Activated T-helper 1 cell treated with anti-CD3 and anti-CD28 coated beads, Interleukin-2, amount 50 U/mL, for 16 hours (primary cell): ENCODE measurements around the gene TRPV4.

Source experiments
- DNase-seq, 2 donors: peaks; one replicate each; pipeline ENCODE4 v3.0.0-alpha.2; 2020; ENCODE audit warnings: low read depth in 1 of 2, low spot score in 1 of 2

Gene TRPV4

DNA sequence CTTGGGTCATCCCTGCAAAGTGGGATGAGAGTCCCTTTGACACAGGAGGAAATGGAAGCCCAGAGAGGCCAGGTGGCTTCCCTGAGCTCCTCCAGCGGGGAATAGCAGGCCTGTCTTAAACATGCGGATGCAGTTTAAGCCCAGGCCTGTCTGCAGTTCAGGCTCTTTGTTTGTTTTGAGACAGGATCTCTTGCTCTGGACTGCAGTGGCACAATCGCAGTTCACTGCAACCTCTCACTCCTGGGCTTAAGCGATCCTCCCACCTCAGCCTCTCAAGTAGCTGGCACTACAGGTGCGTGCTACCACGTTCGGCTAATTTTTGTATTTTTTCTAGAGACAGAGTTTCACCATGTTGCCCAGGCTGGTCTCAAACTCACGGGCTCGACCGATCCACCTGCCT is 3.5 kb downstream of the TRPV4 start:
- DNase-seq, result no peak

DNA sequence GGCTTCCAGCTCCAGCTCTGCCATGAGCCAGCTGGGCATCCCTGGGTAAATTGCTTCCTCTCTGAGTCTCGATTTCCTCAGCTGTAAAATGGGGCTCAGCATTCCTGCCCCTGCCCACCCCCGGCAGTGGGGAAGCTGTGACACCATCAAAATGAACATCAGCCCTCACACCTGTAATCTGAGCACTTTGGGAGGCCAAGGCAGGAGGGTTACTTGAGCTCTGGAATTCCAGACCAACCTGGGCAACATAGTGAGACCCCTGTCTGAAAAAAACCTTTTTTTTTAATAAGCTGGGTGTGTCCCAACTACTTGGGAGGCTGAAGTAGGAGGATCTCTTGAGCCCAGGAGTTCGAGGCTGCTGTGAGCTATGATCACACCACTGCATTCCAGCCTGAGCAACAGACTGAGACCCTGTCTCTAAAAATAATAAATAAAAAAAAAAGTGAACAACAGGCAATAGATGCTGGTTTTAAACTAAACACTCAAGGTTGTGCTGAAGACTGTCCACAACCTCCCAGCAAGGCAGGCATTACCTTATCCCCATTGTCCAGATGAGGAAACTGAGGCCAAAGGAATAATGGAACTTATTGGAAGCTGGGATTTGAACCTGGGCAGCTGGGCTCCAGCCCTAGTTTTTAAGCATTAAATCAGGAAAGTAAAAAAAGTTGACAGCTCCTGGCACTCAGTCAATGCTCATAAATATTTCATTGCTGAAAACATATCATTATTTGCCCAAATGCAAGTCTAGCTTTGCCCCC is 4.3 kb downstream of the TRPV4 start:
- DNase-seq, result no peak

DNA sequence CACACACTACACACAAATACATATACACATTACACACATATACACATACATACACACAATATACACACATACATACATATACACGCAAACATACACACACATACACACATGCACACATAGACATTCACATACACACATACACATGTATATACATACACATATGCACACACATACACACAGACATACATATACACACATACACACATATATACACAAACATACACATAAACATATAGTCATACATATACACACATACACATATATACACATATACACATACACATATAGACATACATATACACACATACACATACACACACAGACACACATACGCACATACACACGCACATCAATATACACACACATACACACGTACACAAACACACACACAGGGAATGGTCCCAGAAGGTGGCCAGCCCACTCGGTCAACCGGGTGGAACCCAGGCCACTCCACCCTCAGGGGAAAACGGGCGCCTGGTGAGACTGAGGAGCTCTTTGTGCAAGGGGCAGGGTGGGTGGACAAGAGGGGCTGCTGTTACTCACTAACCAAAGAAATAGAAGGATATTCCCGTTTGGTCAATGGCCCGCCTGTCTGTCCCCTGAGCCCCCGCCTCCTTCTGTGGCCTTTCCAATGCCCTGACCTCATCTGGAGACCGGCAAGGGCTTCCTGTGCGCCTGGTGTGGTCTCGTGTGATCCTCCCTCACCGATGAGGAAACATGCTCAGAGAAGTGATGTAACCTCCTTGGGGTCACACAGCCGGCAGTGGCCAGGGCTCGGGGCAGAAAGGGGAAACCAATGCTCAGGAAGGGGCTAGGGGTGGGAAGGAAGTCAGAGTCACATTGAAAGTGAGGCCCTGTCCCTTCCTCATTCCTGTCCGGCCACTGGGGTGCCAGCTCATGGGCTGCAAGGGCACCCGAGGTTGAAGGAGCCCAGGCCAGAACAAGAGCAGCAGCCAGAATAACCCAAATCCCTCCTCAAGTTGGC is 5.3 kb downstream of the TRPV4 start:
- DNase-seq, result no peak

DNA sequence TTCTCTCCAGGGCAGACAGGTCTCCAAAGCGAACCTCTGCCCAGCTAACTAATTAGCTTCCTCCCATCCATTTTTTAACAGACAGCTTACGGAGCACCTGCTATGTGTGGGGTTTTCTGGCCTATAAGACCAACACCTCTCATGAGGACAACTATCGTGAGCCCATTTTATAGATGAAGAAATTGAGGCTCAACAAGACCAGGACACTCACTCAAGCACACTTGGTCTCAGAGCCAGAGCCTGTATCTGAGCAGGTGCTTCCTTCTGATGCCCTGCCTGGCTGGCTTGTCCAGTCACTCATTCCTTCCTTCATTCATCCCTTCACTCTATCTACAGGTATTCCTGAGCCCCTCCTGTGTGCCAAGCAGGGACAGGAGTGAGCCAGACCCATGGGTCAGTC is 6.1 kb downstream of the TRPV4 start:
- DNase-seq, result no peak

DNA sequence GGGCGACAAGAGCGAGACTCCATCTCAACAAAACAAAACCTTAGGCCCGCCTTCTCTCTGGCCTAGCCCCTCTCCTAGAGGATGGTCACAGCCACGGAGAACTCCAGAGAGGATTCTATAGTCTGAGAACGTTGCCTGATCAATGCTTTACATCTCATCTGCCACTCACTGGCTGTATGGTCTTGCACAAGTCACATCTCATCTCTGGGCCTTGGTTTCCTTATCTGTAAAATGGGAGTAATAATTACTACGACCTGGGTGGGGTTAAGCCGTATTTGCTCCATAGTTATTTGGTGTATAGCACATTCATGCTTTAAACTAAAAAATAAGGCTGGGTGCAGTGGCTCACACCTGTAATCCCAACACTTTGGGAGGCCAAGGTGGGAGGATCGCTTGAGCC is 8.5 kb downstream of the TRPV4 start:
- DNase-seq, result no peak

DNA sequence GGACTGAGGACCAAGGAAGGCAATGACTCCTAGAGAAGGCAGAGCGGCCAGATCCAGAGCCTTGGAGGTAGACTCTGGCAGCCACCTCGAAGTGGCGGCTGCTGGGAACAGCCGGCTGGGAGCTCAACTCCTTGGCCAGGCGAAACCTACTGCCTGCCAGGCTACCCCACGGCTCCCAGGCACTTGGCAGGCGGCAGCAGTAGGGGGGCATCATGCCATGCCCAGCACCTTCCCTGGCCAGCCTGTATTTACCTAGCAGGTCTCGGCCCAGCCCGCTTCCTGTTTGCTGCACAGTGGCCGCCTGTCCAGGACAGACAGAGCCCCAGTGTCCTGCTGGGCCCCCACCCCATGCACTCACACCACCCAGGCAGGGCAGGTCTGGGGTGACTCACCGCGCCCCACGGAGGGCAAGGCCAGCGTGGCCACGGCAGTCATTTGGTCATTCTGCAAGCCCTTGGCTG is 10.2 kb downstream of the TRPV4 start:
- no peak for DNase-seq

DNA sequence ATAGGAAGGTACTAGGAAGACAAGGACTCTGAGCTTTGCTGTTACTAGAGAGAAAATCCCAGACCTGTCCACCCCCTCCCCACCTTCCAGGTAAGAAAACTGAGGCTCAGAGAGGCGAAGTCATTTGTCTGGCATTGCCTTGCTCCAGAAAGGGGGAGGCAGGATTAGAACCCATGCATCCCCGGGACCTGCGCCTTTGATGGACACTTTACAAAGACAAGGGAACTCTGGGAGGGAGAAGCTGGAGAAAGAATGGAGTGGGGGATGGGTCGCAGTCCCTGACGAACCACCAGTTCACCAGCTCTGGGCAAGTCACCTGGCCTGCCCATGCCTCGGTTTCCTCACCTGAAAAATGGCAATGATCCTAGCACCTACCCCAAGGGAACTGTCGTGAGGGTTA is 10.8 kb downstream of the TRPV4 start:
- no peak for DNase-seq

DNA sequence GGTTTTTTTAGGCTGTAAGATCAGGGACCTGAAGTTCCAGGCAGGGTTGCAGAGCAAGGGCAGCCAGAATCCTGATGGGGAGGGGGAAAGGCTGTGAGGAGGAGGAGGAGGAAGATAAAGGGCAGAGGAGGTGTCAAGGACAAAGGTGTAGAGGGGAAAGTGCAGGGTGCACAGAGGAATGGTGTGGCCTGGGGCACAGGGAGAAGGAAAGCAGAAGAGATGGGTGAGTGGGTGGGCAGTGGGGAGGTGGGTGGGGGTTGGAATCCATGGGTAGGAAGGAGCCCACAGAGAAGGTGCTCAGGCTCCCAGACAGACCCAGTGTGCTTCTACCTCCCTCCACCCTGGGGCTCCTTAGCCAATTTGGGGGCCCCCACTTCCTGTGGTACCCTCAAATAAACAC is 11.2 kb downstream of the TRPV4 start:
- no peak for DNase-seq

DNA sequence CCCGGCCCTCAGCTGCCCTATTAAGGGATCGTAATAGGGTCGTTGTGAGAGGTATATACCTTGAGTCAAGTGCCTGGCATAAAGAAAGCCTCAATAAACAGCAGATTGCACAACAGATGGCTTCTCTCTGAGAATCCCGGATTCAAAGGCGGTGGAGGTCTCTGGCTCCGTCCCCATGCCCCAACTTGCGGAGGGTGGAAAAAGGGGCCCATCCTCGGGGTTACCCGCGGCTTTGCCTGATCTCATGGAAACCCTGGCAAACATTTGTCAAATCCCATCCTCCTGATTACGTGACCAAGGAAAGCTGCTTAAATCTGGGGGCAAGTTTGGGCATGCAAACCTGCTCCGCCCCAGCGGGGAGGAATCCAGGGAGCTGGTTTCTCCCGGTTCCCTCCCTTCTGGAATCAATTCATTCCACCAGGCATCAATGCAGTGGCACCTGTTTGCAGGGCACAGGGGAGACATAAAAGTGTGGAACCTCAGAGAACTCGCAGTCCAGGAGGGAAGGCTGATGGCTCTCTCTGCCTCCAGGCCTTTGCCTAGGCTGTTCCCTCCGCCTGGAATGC is 12.3 kb downstream of the TRPV4 start:
- DNase-seq, result no peak

DNA sequence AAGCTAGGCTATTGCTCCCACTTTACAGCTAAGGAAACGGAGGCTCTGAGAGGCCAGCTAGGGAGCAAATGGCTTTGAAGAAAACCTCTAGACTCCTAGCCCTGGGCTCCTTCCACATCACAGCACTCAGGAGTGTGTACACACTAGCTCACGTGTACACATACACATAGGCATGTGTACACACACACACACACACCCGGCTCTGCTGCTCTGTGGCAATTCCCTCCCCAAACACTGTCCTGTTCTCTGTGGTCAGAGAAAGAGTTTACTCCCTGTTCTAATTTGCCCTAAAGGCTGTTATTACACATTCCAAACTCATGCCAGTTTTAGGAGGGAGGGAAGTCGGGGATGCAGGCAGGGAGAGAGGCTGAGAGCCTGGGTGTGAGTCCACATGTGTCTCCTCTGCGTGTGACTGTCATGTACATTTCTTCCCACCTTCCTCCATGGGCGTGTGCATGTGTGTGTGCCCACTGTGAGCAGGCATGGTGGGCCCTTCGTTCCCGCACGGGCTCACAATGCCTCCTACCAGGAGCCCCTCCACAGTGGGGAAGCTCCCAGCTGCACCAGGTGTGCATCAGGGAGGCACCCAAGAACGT is 14.2 kb downstream of the TRPV4 start:
- DNase-seq, result no peak

DNA sequence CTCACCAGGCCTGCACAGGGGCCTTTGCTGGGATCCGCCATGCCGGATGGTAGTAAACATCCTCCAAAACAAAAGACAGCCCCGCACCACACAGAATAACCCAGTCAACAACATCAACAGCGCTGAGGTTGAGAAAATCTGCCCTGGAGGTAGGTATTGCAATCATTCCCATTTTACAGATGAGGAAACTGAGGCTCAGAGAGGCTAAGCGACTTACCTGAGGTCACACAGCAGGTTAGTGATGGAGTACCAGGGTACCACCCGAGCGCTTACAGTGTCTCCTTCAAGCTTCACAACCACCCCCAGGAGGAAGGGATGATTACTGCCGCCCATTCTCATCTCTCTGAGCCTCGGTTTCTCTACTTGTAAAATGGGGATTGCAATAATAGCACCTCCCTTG is 14.9 kb downstream of the TRPV4 start:
- no peak for DNase-seq

DNA sequence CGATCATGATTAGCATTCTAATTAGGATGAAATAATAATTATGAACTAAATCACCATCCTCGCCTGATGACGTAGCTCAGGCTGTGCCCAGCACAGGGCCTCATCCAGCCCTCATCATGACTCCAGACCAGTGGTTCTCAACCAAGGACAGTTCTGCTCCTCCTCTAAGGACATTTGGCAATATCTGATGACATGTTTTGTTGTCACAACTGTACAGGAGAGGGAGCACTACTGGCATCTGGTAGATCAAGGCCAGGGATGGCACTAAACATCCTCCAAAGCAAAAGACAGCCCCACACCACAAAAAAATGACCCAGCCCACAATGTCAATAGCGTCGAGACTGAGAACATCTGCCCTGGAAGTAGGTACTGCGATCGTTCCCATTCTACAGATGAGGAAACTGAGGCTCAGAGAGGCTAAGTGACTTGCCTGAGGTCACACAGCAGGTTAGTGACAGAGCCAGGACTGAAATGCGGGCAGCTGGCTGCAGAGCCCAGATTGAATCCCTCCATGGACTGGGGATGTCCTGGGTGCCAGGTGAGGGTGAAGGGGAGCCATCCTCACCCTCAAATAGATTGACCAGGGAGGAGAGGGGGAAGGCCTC is 15.5 kb downstream of the TRPV4 start:
- no peak for DNase-seq

DNA sequence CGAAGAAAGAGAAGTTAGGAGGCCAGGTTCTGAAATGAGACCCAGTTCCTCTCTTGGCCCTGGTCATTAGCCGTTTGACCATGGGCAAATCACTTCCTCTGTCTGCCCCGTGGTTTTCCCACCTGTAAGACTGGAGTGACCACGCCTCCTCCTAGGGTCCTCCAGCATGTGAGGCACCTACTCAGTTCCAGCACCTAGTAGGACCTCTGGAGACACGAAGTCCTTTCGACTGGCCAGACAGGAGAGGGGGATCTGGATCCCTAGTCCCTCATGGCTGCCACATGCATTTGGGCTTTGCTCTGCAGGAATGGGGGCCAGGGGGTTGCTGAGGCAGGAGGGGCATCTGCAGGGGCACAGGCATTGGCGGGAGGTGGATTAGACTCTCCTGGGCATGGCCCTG is 16.3 kb downstream of the TRPV4 start:
- DNase-seq, result no peak

DNA sequence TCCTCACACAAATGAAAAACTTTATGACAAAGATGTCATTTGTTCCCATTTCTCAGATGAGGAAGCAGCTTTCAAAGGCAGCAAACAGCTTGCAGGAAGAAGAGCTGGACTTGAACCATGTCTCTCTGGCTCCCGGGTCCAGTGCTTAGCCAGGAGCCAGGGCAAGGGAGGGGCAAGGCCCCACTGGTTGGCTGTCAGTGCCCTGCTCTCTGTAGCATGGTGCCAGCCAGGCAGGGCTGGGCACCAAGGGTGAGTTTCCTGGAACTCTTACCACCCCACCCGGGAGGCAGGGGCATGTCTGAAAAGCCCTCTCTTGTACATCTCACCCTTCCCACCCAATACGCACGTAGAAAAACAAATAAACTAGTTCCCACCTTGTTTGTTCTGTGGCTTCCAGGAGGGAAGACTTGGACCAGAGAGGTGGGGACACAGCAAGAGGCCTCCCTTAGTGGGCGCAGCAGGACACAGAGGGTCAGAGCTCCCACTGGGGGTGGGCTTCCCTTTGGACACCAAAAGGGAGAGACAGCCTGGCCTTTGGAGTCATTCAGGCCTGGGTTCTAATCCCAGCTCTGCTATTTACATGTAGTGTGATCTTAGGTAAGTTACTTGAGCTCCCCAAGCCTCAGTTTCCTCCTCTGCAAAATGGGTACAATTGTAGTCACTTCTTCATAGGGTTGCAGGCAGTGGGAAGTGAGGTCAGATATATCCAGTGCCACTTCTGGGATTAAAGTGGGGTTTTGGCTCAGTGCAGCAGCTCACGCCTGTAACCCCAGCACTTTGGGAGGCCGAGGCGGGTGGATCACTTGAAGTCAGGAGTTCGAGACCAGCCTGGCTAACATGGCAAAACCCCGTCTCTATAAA is 17.2 kb downstream of the TRPV4 start:
- DNase-seq, result no peak

DNA sequence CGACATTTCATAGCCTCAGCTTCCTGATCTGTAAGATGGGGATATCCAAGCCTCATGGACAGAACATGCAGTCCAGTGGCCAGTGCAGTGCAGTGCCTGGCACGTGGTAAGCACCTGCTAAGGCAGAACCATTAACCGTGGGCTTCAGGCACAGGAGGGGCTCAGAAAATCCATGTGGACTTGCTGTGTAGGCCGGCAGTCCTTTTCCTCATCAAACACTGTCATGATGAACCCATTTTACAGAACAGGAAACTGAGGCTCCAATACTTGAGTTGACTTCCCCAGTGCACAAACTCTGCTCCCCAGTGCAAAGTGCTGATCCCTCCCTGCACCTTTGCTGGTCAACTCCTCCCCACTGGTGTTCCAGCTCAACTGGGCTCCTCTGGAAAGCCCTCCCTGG is 18.0 kb downstream of the TRPV4 start:
- DNase-seq, result no peak

DNA sequence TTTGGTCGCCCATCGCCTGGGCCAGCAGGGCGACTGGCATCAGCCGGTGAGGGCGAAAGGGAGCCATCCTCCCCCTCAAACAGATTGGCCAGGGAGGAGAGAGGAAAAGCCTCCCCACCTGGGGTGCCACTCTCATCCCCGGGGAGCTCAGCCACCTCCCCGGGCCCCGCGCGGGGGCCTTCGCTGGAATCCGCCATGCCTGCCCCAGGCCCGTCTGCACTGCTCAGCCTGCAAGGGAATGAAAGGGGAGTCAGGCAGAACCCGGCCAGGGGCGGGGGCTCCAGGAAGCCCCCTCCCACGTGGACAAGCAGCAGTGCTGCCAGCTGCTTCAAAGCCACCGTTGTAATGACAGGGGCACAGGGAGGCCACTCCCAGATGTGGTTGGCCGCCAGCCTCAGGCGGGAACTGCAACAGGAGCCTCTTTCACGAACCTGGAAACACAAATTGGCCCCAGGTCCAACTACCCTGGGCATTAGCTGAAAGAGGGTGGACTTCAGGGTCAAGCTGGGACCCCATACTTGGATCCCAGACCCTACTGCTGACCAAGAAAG is 18.5 kb downstream of the TRPV4 start:
- DNase-seq, result no peak

DNA sequence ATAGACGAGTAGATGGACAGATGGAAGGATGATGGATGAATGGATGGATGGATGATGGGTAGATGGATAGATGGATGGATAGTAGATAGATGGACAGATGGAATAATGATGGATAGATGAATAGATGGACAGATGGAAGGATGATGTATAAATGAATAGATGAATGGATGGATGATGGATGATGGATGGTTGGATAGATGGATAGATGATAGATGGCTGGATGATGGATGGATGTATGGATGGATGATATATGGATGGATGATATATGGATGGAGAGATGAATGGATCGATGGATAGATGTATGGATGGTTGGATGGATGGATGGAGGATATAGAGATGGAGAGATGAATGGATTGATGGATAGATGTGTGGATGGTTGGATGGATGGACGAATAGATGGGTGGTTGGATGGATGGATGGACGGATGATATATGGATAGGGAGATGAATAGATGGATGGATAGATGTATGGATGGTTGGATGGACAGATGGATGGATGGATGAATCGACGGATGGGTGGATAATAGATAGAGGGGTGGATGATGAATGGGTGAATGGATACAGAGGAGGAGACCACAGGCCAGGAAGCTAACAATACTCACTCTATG is 19.3 kb downstream of the TRPV4 start:
- no peak for DNase-seq

DNA sequence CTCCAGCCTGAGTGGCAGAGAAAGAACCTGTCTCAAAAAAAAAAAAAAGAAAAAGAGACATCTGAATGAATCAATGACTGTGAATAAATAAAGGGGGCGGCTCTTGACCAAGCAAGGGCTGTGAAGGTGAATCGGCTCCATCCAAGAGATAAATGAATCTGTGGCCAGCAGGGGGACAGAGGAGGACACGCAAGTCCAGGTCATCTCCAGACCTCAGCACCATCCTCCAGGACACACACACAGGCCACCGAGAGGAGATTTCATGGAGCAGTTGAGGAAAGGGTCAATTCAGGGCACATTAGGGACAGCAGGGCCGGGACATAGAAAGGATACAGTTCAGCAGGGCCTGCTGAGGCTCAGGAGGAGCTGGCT is 21.6 kb downstream of the TRPV4 start:
- DNase-seq, result no peak

DNA sequence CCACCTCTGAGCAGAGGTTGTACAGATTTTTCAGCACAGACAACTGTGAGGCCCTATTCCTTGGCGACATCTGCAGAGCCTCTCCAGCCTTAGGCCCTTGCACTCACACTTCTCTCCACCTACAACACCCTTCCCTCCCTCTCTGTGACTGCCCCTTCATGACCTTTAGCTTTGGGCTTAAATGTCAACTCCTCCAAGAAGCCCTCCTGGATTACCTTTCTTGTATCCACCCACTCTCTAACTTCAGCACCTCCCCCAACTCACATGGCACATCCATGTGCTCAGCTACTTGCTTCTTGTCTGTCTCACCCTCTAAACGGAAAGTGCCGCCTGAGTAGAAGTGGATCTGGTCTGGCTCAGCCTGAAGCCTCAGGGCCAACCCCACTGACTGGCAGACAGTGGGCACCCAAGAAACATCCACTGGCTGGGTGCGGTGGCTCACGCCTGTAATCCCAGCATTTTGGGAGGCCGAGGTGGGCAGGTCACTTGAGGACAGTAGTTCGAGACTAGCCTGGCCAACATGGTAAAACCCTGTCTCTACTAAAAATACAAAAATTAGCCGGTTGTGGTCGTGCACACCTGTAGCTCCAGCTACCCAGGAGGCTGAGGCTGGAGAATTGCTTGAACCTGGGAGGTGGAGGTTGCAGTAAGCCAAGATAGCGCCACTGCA is 22.1 kb downstream of the TRPV4 start:
- DNase-seq, result no peak
